ENCODE measurements around the gene CPT1C.

The CPT1C gene

GRCh38 chr19:49752701-49753100 lies 61.8 kb downstream of the CPT1C start:
- H3K4me3 Mint-ChIP-seq: no peak overlapping the region
- DNase-seq: no peak
- peaks cover 0 to 4% of the 10 kb centered on the region in 2 donors for H3K4me1 Mint-ChIP-seq (ENCODE audit: low read depth in 2 of 2)
- no peak overlapping the region for H3K27ac Mint-ChIP-seq
- no peak for ATAC-seq (replicated peaks)
- H3K9me3 Mint-ChIP-seq: no peaks in the 10 kb centered on the region
- no peaks in the 10 kb centered on the region for H3K36me3 Mint-ChIP-seq (ENCODE audit: insufficient read depth)
- no peaks in the 10 kb centered on the region for H3K27me3 Mint-ChIP-seq

- H3K4me1 Mint-ChIP-seq (ENCODE audit: low read depth in 2 of 2): no peaks in the 10 kb centered on the region
- no peak overlapping the region for H3K27ac Mint-ChIP-seq
- H3K27me3 Mint-ChIP-seq: no peaks in the 10 kb centered on the region
- DNase-seq: no peak
- H3K36me3 Mint-ChIP-seq (ENCODE audit: insufficient read depth): no peaks in the 10 kb centered on the region
- ATAC-seq (replicated peaks): no peak
- H3K4me3 Mint-ChIP-seq: no peak overlapping the region
- no peaks in the 10 kb centered on the region for H3K9me3 Mint-ChIP-seq
Observed at GRCh38 chr19:49755956-49756355, 65.0 kb downstream of the CPT1C start.

- Mint-ChIP-seq H3K27me3 (no peaks in the 10 kb centered on the region), H3K36me3 (ENCODE audit: insufficient read depth) (peaks cover 3% of the 10 kb centered on the region), H3K9me3 (no peaks in the 10 kb centered on the region), H3K4me1 (ENCODE audit: low read depth in 2 of 2) (no peaks in the 10 kb centered on the region), H3K4me3 (no peak overlapping the region), H3K27ac (peak overlapping the region in 1 of 2 donors; percentile 13)
- DNase-seq: no peak
- ATAC-seq (replicated peaks): no peak
Observed at GRCh38 chr19:49758292-49758691, 67.4 kb downstream of the CPT1C start.

- Mint-ChIP-seq H3K9me3 (no peaks in the 10 kb centered on the region), H3K4me1 (ENCODE audit: low read depth in 2 of 2) (peaks cover 4% of the 10 kb centered on the region in 2 donors), H3K4me3 (no peak overlapping the region), H3K27ac (peak overlapping the region in 1 of 2 donors; percentile 71), H3K36me3 (ENCODE audit: insufficient read depth) (peaks cover 3% of the 10 kb centered on the region), H3K27me3 (no peaks in the 10 kb centered on the region)
- no peak for DNase-seq
- ATAC-seq (replicated peaks): no peak
Observed at GRCh38 chr19:49761249-49761624, 70.3 kb downstream of the CPT1C start.

GRCh38 chr19:49761625-49762311 lies 70.9 kb downstream of the CPT1C start:
- no peak overlapping the region for H3K4me3 Mint-ChIP-seq
- no peaks in the 10 kb centered on the region for H3K9me3 Mint-ChIP-seq
- peak overlapping the region; percentile 59 to 71 for H3K27ac Mint-ChIP-seq
- H3K36me3 Mint-ChIP-seq (ENCODE audit: insufficient read depth): peaks cover 8% of the 10 kb centered on the region
- ATAC-seq (replicated peaks) (no peak), DNase-seq (no peak)
- no peaks in the 10 kb centered on the region for H3K27me3 Mint-ChIP-seq
- H3K4me1 Mint-ChIP-seq (ENCODE audit: low read depth in 2 of 2): peaks cover 4 to 5% of the 10 kb centered on the region in 2 donors

GRCh38 chr19:49763230-49763629 lies 72.3 kb downstream of the CPT1C start, which contains the start of gene TSKS:
TSKS (minus strand) TSS chr19:49763306; CDS start chr19:49763247, 59 bp downstream.
- DNase-seq: no peak
- no peak for ATAC-seq (replicated peaks)
- Mint-ChIP-seq H3K4me1 (ENCODE audit: low read depth in 2 of 2) (peaks cover 15% of the 10 kb centered on the region in 2 donors), H3K36me3 (ENCODE audit: insufficient read depth) (peaks cover 8% of the 10 kb centered on the region), H3K27ac (peak within 1 kb of the TSS; percentile 59 to 71), H3K9me3 (no peaks in the 10 kb centered on the region), H3K4me3 (no peak within 1 kb of the TSS), H3K27me3 (no peaks in the 10 kb centered on the region)

Measured in effector memory CD8-positive, alpha-beta T cell (primary cell).